Measurements from ENCODE around the gene MAPRE2. TPM values are rescaled to one million over a fixed set of nuclear protein-coding genes. Genes with fewer than 3 reads are reported as not detected.

MAPRE2 gene
- total RNA-seq, 1 donor from 2014 or later = 73.0 TPM

- Mint-ChIP-seq H3K27ac (ENCODE audit: unreplicated experiment) (no peak overlapping the region), H3K4me1 (ENCODE audit: unreplicated experiment) (no peaks in the 10 kb centered on the region), H3K27me3 (ENCODE audit: unreplicated experiment) (no peaks in the 10 kb centered on the region), H3K9me3 (ENCODE audit: unreplicated experiment) (no peaks in the 10 kb centered on the region), H3K4me3 (ENCODE audit: unreplicated experiment) (no peak overlapping the region), H3K36me3 (ENCODE audit: low read depth, unreplicated experiment) (no peaks in the 10 kb centered on the region)
- DNase-seq (ENCODE audit: low spot score) = no peak
- TF ChIP-seq CTCF (IDR thresholded peaks at IDR 0.05; ENCODE audit: unreplicated experiment) = no peak
Observed at GRCh38 chr18:35185771-35186170, 144.6 kb downstream of the MAPRE2 start.

- peaks cover 3% of the 10 kb centered on the region for H3K4me1 Mint-ChIP-seq (ENCODE audit: unreplicated experiment)
- TF ChIP-seq CTCF (IDR thresholded peaks at IDR 0.05; ENCODE audit: unreplicated experiment) = no peak
- peaks cover under 1% of the 10 kb centered on the region for H3K27me3 Mint-ChIP-seq (ENCODE audit: unreplicated experiment)
- no peak overlapping the region for H3K4me3 Mint-ChIP-seq (ENCODE audit: unreplicated experiment)
- DNase-seq (ENCODE audit: low spot score) = no peak
- H3K36me3 Mint-ChIP-seq (ENCODE audit: low read depth, unreplicated experiment) = no peaks in the 10 kb centered on the region
- H3K9me3 Mint-ChIP-seq (ENCODE audit: unreplicated experiment) = no peaks in the 10 kb centered on the region
- no peak overlapping the region for H3K27ac Mint-ChIP-seq (ENCODE audit: unreplicated experiment)
Observed at GRCh38 chr18:35186291-35187034, 145.2 kb downstream of the MAPRE2 start.

GRCh38 chr18:35189510-35189909 is 148.3 kb downstream of the MAPRE2 start:
- TF ChIP-seq CTCF (IDR thresholded peaks at IDR 0.05; ENCODE audit: unreplicated experiment) = no peak
- H3K27me3 Mint-ChIP-seq (ENCODE audit: unreplicated experiment) = peaks cover 2% of the 10 kb centered on the region
- no peaks in the 10 kb centered on the region for H3K36me3 Mint-ChIP-seq (ENCODE audit: low read depth, unreplicated experiment)
- H3K4me1 Mint-ChIP-seq (ENCODE audit: unreplicated experiment) = peaks cover 6% of the 10 kb centered on the region
- no peak overlapping the region for H3K27ac Mint-ChIP-seq (ENCODE audit: unreplicated experiment)
- H3K9me3 Mint-ChIP-seq (ENCODE audit: unreplicated experiment) = no peaks in the 10 kb centered on the region
- no peak overlapping the region for H3K4me3 Mint-ChIP-seq (ENCODE audit: unreplicated experiment)
- no peak for DNase-seq (ENCODE audit: low spot score)

- no peak for DNase-seq (ENCODE audit: low spot score)
- Mint-ChIP-seq H3K4me3 (ENCODE audit: unreplicated experiment) (no peak overlapping the region), H3K27ac (ENCODE audit: unreplicated experiment) (no peak overlapping the region), H3K9me3 (ENCODE audit: unreplicated experiment) (no peaks in the 10 kb centered on the region), H3K4me1 (ENCODE audit: unreplicated experiment) (peaks cover 6% of the 10 kb centered on the region), H3K36me3 (ENCODE audit: low read depth, unreplicated experiment) (no peaks in the 10 kb centered on the region), H3K27me3 (ENCODE audit: unreplicated experiment) (peaks cover 2% of the 10 kb centered on the region)
- no peak for TF ChIP-seq CTCF (IDR thresholded peaks at IDR 0.05; ENCODE audit: unreplicated experiment)
Observed at GRCh38 chr18:35190948-35191697, 149.9 kb downstream of the MAPRE2 start.

- no peaks in the 10 kb centered on the region for H3K9me3 Mint-ChIP-seq (ENCODE audit: unreplicated experiment)
- H3K4me1 Mint-ChIP-seq (ENCODE audit: unreplicated experiment) = peaks cover 6% of the 10 kb centered on the region
- H3K27me3 Mint-ChIP-seq (ENCODE audit: unreplicated experiment) = peaks cover 2% of the 10 kb centered on the region
- no peaks in the 10 kb centered on the region for H3K36me3 Mint-ChIP-seq (ENCODE audit: low read depth, unreplicated experiment)
- TF ChIP-seq CTCF (IDR thresholded peaks at IDR 0.05; ENCODE audit: unreplicated experiment) = no peak
- no peak for DNase-seq (ENCODE audit: low spot score)
- H3K4me3 Mint-ChIP-seq (ENCODE audit: unreplicated experiment) = no peak overlapping the region
- no peak overlapping the region for H3K27ac Mint-ChIP-seq (ENCODE audit: unreplicated experiment)
Observed at GRCh38 chr18:35191698-35192025, 150.4 kb downstream of the MAPRE2 start.
